ENCODE results near the gene CCHCR1. TPM values are rescaled to one million over a fixed set of nuclear protein-coding genes. Genes with fewer than 3 reads are reported as not detected.
A peak's percentile ranks its signal among the peaks of the same experiment; 100 is the strongest.

Gene CCHCR1
- total RNA-seq, 1 donor from 2014 or later = 12.5 TPM

DNA sequence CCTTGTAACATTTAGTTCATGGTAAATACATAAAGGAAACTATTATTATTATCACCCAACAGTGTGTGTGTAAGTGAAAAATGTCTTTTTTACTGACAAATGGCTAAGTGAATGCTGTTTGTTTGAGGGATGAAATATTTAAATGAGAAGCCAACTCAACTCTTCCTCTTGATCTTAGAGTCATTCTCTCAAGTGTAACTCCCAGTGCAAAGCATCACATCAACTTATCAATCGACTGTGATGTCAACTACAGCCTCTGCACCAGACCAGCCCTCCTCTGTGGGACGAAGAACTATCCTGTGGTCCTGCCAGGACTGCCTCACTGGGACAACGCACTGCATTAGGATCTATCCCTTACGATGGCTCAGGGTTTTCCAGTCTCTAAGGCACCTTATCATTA, 50.5 kb downstream of the CCHCR1 start:
- ATAC-seq (no peak), DNase-seq (no peak)
- TF ChIP-seq, protein P1, sequence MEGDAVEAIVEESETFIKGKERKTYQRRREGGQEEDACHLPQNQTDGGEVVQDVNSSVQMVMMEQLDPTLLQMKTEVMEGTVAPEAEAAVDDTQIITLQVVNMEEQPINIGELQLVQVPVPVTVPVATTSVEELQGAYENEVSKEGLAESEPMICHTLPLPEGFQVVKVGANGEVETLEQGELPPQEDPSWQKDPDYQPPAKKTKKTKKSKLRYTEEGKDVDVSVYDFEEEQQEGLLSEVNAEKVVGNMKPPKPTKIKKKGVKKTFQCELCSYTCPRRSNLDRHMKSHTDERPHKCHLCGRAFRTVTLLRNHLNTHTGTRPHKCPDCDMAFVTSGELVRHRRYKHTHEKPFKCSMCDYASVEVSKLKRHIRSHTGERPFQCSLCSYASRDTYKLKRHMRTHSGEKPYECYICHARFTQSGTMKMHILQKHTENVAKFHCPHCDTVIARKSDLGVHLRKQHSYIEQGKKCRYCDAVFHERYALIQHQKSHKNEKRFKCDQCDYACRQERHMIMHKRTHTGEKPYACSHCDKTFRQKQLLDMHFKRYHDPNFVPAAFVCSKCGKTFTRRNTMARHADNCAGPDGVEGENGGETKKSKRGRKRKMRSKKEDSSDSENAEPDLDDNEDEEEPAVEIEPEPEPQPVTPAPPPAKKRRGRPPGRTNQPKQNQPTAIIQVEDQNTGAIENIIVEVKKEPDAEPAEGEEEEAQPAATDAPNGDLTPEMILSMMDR (IDR thresholded peaks at IDR 0.05) = no peak
- Histone ChIP-seq H3K27ac (no peak overlapping the region), H3K4me3 (no peak overlapping the region), H3K4me1 (no peaks in the 10 kb centered on the region), H3K9me3 (no peaks in the 10 kb centered on the region), H3K27me3 (no peaks in the 10 kb centered on the region), H3K36me3 (no peaks in the 10 kb centered on the region)
- intact Hi-C loops (cut with DNase I) = no loop called here

DNA sequence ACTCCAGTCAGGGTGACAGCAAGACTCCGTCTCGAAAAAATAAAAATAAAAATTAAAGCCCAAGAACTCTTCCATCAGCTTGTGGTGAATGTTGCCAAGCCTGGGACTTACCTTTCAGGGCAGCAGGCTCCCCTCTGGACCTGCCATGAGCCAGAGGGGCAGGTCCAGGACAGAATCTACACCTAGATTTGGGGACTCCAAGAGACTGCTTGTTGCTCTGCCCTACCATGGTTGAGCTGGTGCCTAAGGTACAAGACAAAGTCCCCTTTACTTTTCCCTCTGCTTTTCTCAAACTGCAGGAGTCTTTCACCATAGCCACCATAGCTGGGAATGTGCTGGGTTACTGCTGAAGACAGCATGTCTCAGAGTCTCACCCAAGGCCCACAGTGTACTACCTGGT, 54.5 kb downstream of the CCHCR1 start:
- ATAC-seq = no peak
- intact Hi-C loops (cut with DNase I) = no loop called here

DNA sequence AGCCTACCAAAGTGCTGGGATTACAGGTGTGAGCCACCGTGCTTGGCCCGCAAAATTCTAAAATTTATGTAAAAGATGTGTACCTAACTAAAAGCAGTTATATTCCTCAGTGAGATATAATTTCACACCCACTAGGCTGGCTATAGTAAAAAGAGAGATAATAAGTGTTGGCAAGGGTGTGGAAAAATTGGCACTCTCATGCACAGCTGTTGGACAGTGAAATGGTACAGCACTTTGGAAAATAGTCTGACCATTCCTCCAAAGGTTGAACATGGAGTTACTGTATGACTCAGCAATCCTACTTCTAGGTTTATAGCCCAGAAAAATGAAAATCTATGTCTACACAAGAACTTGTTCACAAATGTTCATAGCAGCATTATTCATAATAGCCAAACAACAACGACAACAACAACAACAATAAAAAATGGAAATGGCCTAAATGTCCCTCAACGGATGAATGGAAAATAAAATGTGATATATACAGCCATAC, 59.1 kb downstream of the CCHCR1 start:
- H3K27me3 ChIP-seq = no peaks in the 10 kb centered on the region
- peaks cover 5% of the 10 kb centered on the region for H3K4me1 ChIP-seq
- no peaks in the 10 kb centered on the region for H3K36me3 ChIP-seq
- intact Hi-C loops (cut with DNase I) = no loop called here
- DNase-seq (no peak), ATAC-seq (no peak)
- no peak overlapping the region for H3K27ac ChIP-seq
- TF ChIP-seq, protein P1 (IDR thresholded peaks at IDR 0.05) = no peak
- H3K9me3 ChIP-seq = no peaks in the 10 kb centered on the region
- H3K4me3 ChIP-seq = no peak overlapping the region

More for the DNA sequence above, 54.5 kb downstream of the CCHCR1 start:
- H3K36me3 ChIP-seq = no peaks in the 10 kb centered on the region
- H3K9me3 ChIP-seq = no peaks in the 10 kb centered on the region
- no peak overlapping the region for H3K4me3 ChIP-seq
- peak; percentile 3 for DNase-seq
- H3K4me1 ChIP-seq = no peaks in the 10 kb centered on the region
- TF ChIP-seq, protein P1 (IDR thresholded peaks at IDR 0.05) = no peak
- no peaks in the 10 kb centered on the region for H3K27me3 ChIP-seq
- no peak overlapping the region for H3K27ac ChIP-seq

DNA sequence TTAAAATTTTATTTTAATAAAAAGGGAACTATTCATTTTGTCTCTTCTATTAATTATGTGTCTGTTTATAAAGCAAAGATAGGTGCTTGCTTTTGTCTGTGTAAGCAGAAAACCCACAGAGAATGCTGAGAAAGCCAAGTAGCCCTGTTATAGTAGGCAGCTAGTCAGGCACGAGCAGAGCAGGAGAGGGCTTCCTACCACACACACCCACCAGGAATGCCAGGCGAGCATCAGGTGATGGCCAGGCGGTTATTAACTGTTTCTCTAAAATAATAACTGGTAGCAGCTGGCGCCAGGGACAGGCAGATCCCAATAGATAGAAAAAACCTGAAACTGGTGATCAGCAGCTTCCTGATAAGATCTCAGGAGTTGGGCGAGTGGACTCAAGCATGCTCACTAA, 60.9 kb downstream of the CCHCR1 start:
- no peaks in the 10 kb centered on the region for H3K36me3 ChIP-seq

DNA sequence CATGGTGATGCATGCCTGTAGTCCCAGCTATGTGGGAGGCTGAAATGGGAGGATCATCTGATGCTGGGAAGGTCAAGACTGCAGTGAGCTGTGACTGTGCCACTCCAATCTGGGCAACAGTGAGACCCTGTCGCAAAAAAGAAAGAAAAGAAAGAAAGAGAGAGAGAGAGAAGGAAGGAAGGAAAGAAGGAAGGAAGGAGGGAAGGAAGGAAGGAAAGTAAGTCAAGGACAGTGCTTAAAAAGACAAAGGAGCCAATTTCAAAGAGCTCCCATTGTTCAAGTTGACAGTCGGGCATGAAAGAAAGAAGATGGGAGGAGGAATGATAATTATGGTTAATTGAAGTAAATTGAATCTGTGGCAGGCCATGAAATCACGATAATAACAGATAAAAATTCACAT, 61.4 kb downstream of the CCHCR1 start:
- TF ChIP-seq, protein P1 (IDR thresholded peaks at IDR 0.05) = no peak
- no peak for ATAC-seq
- intact Hi-C loops (cut with DNase I) = no loop called here
- H3K4me3 ChIP-seq = no peak overlapping the region
- H3K9me3 ChIP-seq = no peaks in the 10 kb centered on the region
- peaks cover 5% of the 10 kb centered on the region for H3K4me1 ChIP-seq
- no peak overlapping the region for H3K27ac ChIP-seq
- no peaks in the 10 kb centered on the region for H3K27me3 ChIP-seq
- DNase-seq = no peak
- H3K36me3 ChIP-seq = no peaks in the 10 kb centered on the region

More for the DNA sequence above, 60.9 kb downstream of the CCHCR1 start:
- Histone ChIP-seq H3K9me3 (no peaks in the 10 kb centered on the region), H3K4me3 (no peak overlapping the region), H3K27me3 (no peaks in the 10 kb centered on the region), H3K4me1 (peaks cover 5% of the 10 kb centered on the region), H3K27ac (no peak overlapping the region)
- TF ChIP-seq, protein P1 (IDR thresholded peaks at IDR 0.05) = no peak
- DNase-seq = no peak
- intact Hi-C loops (cut with DNase I) = no loop called here
- ATAC-seq = no peak

DNA sequence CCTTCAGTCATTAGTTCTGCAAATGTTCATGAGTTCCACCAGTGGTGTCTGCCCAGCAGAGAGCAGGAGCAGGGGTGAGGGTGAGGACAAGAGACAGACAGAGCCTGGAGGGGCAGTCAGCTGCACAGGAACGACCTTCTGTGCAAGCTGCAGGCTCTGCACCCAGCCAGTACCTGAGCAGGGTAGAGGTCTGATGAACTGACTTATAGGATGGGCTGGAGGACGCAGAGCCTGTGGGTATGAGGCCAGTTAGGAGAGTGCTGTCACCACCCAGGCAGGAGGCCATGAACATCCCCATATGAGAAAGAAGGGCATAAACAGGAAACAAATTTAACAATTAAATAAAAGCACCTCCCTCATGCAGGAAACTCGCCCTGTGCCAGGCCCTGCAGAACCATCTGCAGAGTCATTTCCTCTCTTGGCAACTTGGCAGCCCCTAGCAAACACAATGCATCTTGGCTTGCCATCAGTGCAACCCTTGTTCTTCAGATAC, 63.2 kb downstream of the CCHCR1 start:
- DNase-seq (no peak), ATAC-seq (peak; percentile 55)
- no peak overlapping the region for H3K4me3 ChIP-seq
- peaks cover 5% of the 10 kb centered on the region for H3K4me1 ChIP-seq
- no peaks in the 10 kb centered on the region for H3K36me3 ChIP-seq
- TF ChIP-seq, protein P1 (IDR thresholded peaks at IDR 0.05) = no peak
- intact Hi-C loops (cut with DNase I) = no loop called here
- H3K9me3 ChIP-seq = no peaks in the 10 kb centered on the region
- no peaks in the 10 kb centered on the region for H3K27me3 ChIP-seq
- H3K27ac ChIP-seq = peak overlapping the region; percentile 47
